ENCODE results near the gene PPY.

GRCh38 chr17:43900183-43900857, 42.0 kb downstream of the PPY start:
- TF ChIP-seq CTCF (IDR thresholded peaks at IDR 0.05) (no peak), EP300 (IDR thresholded peaks at IDR 0.05) (no peak)
